ENCODE measurements around the gene SORBS1. TPM values are rescaled to one million over a fixed set of nuclear protein-coding genes. Genes with fewer than 3 reads are reported as not detected.
A peak's percentile ranks its signal among the peaks of the same experiment; 100 is the strongest.

Gene SORBS1
- total RNA-seq, 1 donor from 2014 or later, result 123 TPM

- DNase-seq, result no peak
These were observed 4.2 kb upstream of the SORBS1 start for GRCh38 chr10:95565336-95565735.

- no peak for DNase-seq
These were observed 3.1 kb upstream of the SORBS1 start for GRCh38 chr10:95564291-95564690.

GRCh38 chr10:95562341-95562965 is 1.3 kb upstream of the SORBS1 start:
- no peak for DNase-seq

GRCh38 chr10:95561864-95562177 is 650 bp upstream of the SORBS1 start:
- no peak for DNase-seq

- DNase-seq, result peak; percentile 32
These were observed 644 bp downstream of the SORBS1 start for GRCh38 chr10:95560278-95561176.

- no peak for DNase-seq
These were observed 1.3 kb downstream of the SORBS1 start for GRCh38 chr10:95559896-95560277.

GRCh38 chr10:95559471-95559870 is 1.7 kb downstream of the SORBS1 start:
- DNase-seq, result no peak

GRCh38 chr10:95558593-95559320 is 2.4 kb downstream of the SORBS1 start:
- no peak for DNase-seq

GRCh38 chr10:95556994-95557767 is 4.0 kb downstream of the SORBS1 start:
- no peak for DNase-seq

GRCh38 chr10:95553674-95554073 is 7.5 kb downstream of the SORBS1 start:
- no peak for DNase-seq

GRCh38 chr10:95552679-95553342 is 8.4 kb downstream of the SORBS1 start:
- no peak for DNase-seq

- no peak for DNase-seq
These were observed 11.0 kb downstream of the SORBS1 start for GRCh38 chr10:95550073-95550672.

- no peak for DNase-seq
These were observed 13.3 kb downstream of the SORBS1 start for GRCh38 chr10:95547791-95548435.

GRCh38 chr10:95547197-95547596 is 14.0 kb downstream of the SORBS1 start:
- no peak for DNase-seq

- DNase-seq, result no peak
These were observed 15.2 kb downstream of the SORBS1 start for GRCh38 chr10:95545981-95546380.

- no peak for DNase-seq
These were observed 16.2 kb downstream of the SORBS1 start for GRCh38 chr10:95544783-95545500.

GRCh38 chr10:95543459-95543858 is 17.7 kb downstream of the SORBS1 start:
- no peak for DNase-seq

- DNase-seq, result no peak
These were observed 18.4 kb downstream of the SORBS1 start for GRCh38 chr10:95542761-95543160.

GRCh38 chr10:95542330-95542729 is 18.8 kb downstream of the SORBS1 start:
- DNase-seq, result no peak

GRCh38 chr10:95540514-95541052 is 20.6 kb downstream of the SORBS1 start:
- no peak for DNase-seq

Data from occipital lobe (tissue), 2 donors.